Measurements from ENCODE around the gene RABL6.
A peak's percentile ranks its signal among the peaks of the same experiment; 100 is the strongest.
"Not testable (repeated sequence)": the region's sequence is repeated elsewhere in the genome, so short reads cannot be mapped to it uniquely, and the experiment has no call there.

RABL6 gene

GRCh38 chr9:136876476-136876875, 68.7 kb downstream of the RABL6 start:
- WGBS, 2 experiments, result 73 to 78% methylated on average over 5 of the region's 5 CpGs
- Histone ChIP-seq H3K4me1 (ENCODE audit: control insufficient read depth, insufficient read depth, low read length) (peaks cover under 1% of the 10 kb centered on the region), H3K9me3 (ENCODE audit: control insufficient read depth, low read length) (no peaks in the 10 kb centered on the region), H3K27ac (ENCODE audit: insufficient read depth, low read depth, low read length, poor library complexity, severe bottlenecking) (no peak overlapping the region), H3K4me3 (ENCODE audit: insufficient read depth, low read depth, low read length) (no peak overlapping the region), H3K36me3 (ENCODE audit: control insufficient read depth, insufficient read depth, low read length) (no peaks in the 10 kb centered on the region), H3K27me3 (ENCODE audit: control insufficient read depth, insufficient read depth, low read length, poor library complexity, severe bottlenecking) (no peaks in the 10 kb centered on the region)

- H3K4me3 ChIP-seq (ENCODE audit: insufficient read depth, low read depth, low read length), result no peak overlapping the region
- H3K27me3 ChIP-seq (ENCODE audit: control insufficient read depth, insufficient read depth, low read length, poor library complexity, severe bottlenecking), result no peaks in the 10 kb centered on the region
- no peak overlapping the region for H3K27ac ChIP-seq (ENCODE audit: insufficient read depth, low read depth, low read length, poor library complexity, severe bottlenecking)
- WGBS, 2 experiments, result 86 to 88% methylated on average over 11 of the region's 11 CpGs
- H3K9me3 ChIP-seq (ENCODE audit: control insufficient read depth, low read length), result no peaks in the 10 kb centered on the region
- no peaks in the 10 kb centered on the region for H3K36me3 ChIP-seq (ENCODE audit: control insufficient read depth, insufficient read depth, low read length)
- H3K4me1 ChIP-seq (ENCODE audit: control insufficient read depth, insufficient read depth, low read length), result peaks cover 5% of the 10 kb centered on the region
Measured at GRCh38 chr9:136880651-136881050, 72.9 kb downstream of the RABL6 start.

DNA sequence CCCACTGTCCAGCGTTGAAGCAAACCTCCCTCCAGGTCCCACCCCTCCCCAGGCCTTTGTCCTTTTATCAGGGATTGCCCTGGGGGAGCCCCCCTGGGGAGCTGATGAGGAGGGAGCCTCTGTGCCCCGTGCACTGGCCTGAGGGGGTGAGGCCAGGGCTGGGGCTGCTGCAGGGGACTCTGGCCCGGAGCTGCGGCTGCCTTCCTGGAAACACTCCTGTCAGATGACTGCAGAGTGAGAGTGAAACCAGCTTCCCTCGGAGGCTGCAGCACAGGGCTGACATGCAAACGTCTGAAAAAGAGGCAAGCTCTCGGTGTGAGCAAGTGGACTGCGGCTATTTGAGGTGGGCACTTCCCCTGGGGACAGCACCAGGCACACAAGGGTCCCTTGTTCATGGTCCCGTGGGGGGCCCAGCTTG, 74.0 kb downstream of the RABL6 start:
- Histone ChIP-seq H3K4me3 (ENCODE audit: insufficient read depth, low read depth, low read length) (no peak overlapping the region), H3K4me1 (ENCODE audit: control insufficient read depth, insufficient read depth, low read length) (peaks cover 5% of the 10 kb centered on the region), H3K9me3 (ENCODE audit: control insufficient read depth, low read length) (no peaks in the 10 kb centered on the region), H3K27me3 (ENCODE audit: control insufficient read depth, insufficient read depth, low read length, poor library complexity, severe bottlenecking) (no peaks in the 10 kb centered on the region), H3K36me3 (ENCODE audit: control insufficient read depth, insufficient read depth, low read length) (no peaks in the 10 kb centered on the region), H3K27ac (ENCODE audit: insufficient read depth, low read depth, low read length, poor library complexity, severe bottlenecking) (no peak overlapping the region)
- 36 to 43% methylated on average over 9 of the region's 9 CpGs for WGBS, 2 experiments

- no peaks in the 10 kb centered on the region for H3K9me3 ChIP-seq (ENCODE audit: control insufficient read depth, low read length)
- H3K27me3 ChIP-seq (ENCODE audit: control insufficient read depth, insufficient read depth, low read length, poor library complexity, severe bottlenecking), result no peaks in the 10 kb centered on the region
- H3K27ac ChIP-seq (ENCODE audit: insufficient read depth, low read depth, low read length, poor library complexity, severe bottlenecking), result no peak overlapping the region
- 73 to 77% methylated on average over 19 of the region's 19 CpGs for WGBS, 2 experiments
- no peak overlapping the region for H3K4me3 ChIP-seq (ENCODE audit: insufficient read depth, low read depth, low read length)
- H3K4me1 ChIP-seq (ENCODE audit: control insufficient read depth, insufficient read depth, low read length), result peaks cover 5% of the 10 kb centered on the region
- no peaks in the 10 kb centered on the region for H3K36me3 ChIP-seq (ENCODE audit: control insufficient read depth, insufficient read depth, low read length)
Measured at GRCh38 chr9:136882109-136882946, 74.6 kb downstream of the RABL6 start.

DNA sequence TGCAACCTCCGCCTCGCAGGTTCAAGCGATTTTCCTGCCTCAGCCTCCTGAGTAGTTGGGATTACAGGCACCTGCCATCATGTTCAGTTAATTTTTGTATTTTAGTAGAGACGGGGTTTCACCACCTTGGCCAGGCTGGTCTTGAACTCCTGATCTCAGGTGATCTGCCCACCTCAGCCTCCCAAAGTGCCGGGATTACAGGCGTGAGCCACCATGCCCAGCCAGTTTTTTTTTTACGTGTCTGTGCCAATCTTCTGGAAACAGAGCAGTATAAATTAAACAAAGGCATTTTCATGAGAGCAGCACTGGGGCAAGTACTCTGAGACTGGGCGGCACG, 75.2 kb downstream of the RABL6 start:
- not testable (repeated sequence) for H3K4me3 ChIP-seq (ENCODE audit: insufficient read depth, low read depth, low read length); H3K27ac ChIP-seq (ENCODE audit: insufficient read depth, low read depth, low read length, poor library complexity, severe bottlenecking)

GRCh38 chr9:136883670-136884069, 75.9 kb downstream of the RABL6 start:
- H3K4me3 ChIP-seq (ENCODE audit: insufficient read depth, low read depth, low read length); H3K27me3 ChIP-seq (ENCODE audit: control insufficient read depth, insufficient read depth, low read length, poor library complexity, severe bottlenecking); H3K4me1 ChIP-seq (ENCODE audit: control insufficient read depth, insufficient read depth, low read length); H3K27ac ChIP-seq (ENCODE audit: insufficient read depth, low read depth, low read length, poor library complexity, severe bottlenecking); H3K36me3 ChIP-seq (ENCODE audit: control insufficient read depth, insufficient read depth, low read length); H3K9me3 ChIP-seq (ENCODE audit: control insufficient read depth, low read length): not testable (repeated sequence)
- WGBS, 2 experiments, result 93 to 95% methylated on average over 10 of the region's 10 CpGs

More for the DNA sequence above, 75.2 kb downstream of the RABL6 start:
- not testable (repeated sequence) for H3K9me3 ChIP-seq (ENCODE audit: control insufficient read depth, low read length); H3K27me3 ChIP-seq (ENCODE audit: control insufficient read depth, insufficient read depth, low read length, poor library complexity, severe bottlenecking); H3K36me3 ChIP-seq (ENCODE audit: control insufficient read depth, insufficient read depth, low read length); H3K4me1 ChIP-seq (ENCODE audit: control insufficient read depth, insufficient read depth, low read length)
- 91 to 95% methylated on average over 9 of the region's 9 CpGs for WGBS, 2 experiments

- Histone ChIP-seq H3K4me1 (ENCODE audit: control insufficient read depth, insufficient read depth, low read length) (peaks cover 5% of the 10 kb centered on the region), H3K27me3 (ENCODE audit: control insufficient read depth, insufficient read depth, low read length, poor library complexity, severe bottlenecking) (no peaks in the 10 kb centered on the region), H3K27ac (ENCODE audit: insufficient read depth, low read depth, low read length, poor library complexity, severe bottlenecking) (peak within 1 kb of the TSS; percentile 76), H3K4me3 (ENCODE audit: insufficient read depth, low read depth, low read length) (peak within 1 kb of the TSS; percentile 87), H3K36me3 (ENCODE audit: control insufficient read depth, insufficient read depth, low read length) (no peaks in the 10 kb centered on the region), H3K9me3 (ENCODE audit: control insufficient read depth, low read length) (no peaks in the 10 kb centered on the region)
- 0% methylated on average over 88 of the region's 88 CpGs for WGBS, 2 experiments
Measured at GRCh38 chr9:136885950-136886578, 78.3 kb downstream of the RABL6 start, which contains the start of gene TRAF2. TSS of gene TRAF2 (plus strand) at chr9:136886516. CDS start at chr9:136898741, 12,225 bp downstream.

GRCh38 chr9:136886610-136887597, 79.2 kb downstream of the RABL6 start:
- Histone ChIP-seq H3K9me3 (ENCODE audit: control insufficient read depth, low read length) (no peaks in the 10 kb centered on the region), H3K36me3 (ENCODE audit: control insufficient read depth, insufficient read depth, low read length) (no peaks in the 10 kb centered on the region), H3K4me1 (ENCODE audit: control insufficient read depth, insufficient read depth, low read length) (peaks cover under 1% of the 10 kb centered on the region), H3K27me3 (ENCODE audit: control insufficient read depth, insufficient read depth, low read length, poor library complexity, severe bottlenecking) (no peaks in the 10 kb centered on the region), H3K27ac (ENCODE audit: insufficient read depth, low read depth, low read length, poor library complexity, severe bottlenecking) (peak overlapping the region; percentile 76), H3K4me3 (ENCODE audit: insufficient read depth, low read depth, low read length) (peak overlapping the region; percentile 87)
- WGBS, 2 experiments, result 4 to 5% methylated on average over 76 of the region's 76 CpGs

- Histone ChIP-seq H3K9me3 (ENCODE audit: control insufficient read depth, low read length) (no peaks in the 10 kb centered on the region), H3K4me3 (ENCODE audit: insufficient read depth, low read depth, low read length) (no peak overlapping the region), H3K36me3 (ENCODE audit: control insufficient read depth, insufficient read depth, low read length) (no peaks in the 10 kb centered on the region), H3K27ac (ENCODE audit: insufficient read depth, low read depth, low read length, poor library complexity, severe bottlenecking) (no peak overlapping the region), H3K4me1 (ENCODE audit: control insufficient read depth, insufficient read depth, low read length) (no peaks in the 10 kb centered on the region), H3K27me3 (ENCODE audit: control insufficient read depth, insufficient read depth, low read length, poor library complexity, severe bottlenecking) (no peaks in the 10 kb centered on the region)
- WGBS, 2 experiments, result 97% methylated on average over 8 of the region's 8 CpGs
Measured at GRCh38 chr9:136888454-136888853, 80.7 kb downstream of the RABL6 start.

- no peak overlapping the region for H3K4me3 ChIP-seq (ENCODE audit: insufficient read depth, low read depth, low read length)
- H3K9me3 ChIP-seq (ENCODE audit: control insufficient read depth, low read length), result no peaks in the 10 kb centered on the region
- H3K27ac ChIP-seq (ENCODE audit: insufficient read depth, low read depth, low read length, poor library complexity, severe bottlenecking), result no peak overlapping the region
- H3K27me3 ChIP-seq (ENCODE audit: control insufficient read depth, insufficient read depth, low read length, poor library complexity, severe bottlenecking), result no peaks in the 10 kb centered on the region
- H3K36me3 ChIP-seq (ENCODE audit: control insufficient read depth, insufficient read depth, low read length), result no peaks in the 10 kb centered on the region
- 96 to 97% methylated on average over 42 of the region's 42 CpGs for WGBS, 2 experiments
- no peaks in the 10 kb centered on the region for H3K4me1 ChIP-seq (ENCODE audit: control insufficient read depth, insufficient read depth, low read length)
Measured at GRCh38 chr9:136889858-136890257, 82.1 kb downstream of the RABL6 start.

All from ectodermal cell (in vitro differentiated cells).